Mucosa of rectum (tissue), 2 donors: ENCODE results near the gene SAMD4A.

Experiments used
- H3K27ac ChIP-seq, 2 donors: one replicate each; pipeline ENCODE4 v1.7.0; 2013; ENCODE audit warnings: inconsistent platforms in 2 of 2, low read depth in 2 of 2, low read length in 2 of 2
- H3K27me3 ChIP-seq, 2 donors: one replicate each; pipeline ENCODE4 v1.7.0; 2013; ENCODE audit warnings: low read length in 2 of 2; ENCODE audit not compliant: control insufficient read depth in 2 of 2, insufficient read depth in 2 of 2
- H3K36me3 ChIP-seq, 2 donors: one replicate each; pipeline ENCODE4 v1.7.0; 2013; ENCODE audit warnings: low read length in 2 of 2; ENCODE audit not compliant: control insufficient read depth in 2 of 2, insufficient read depth in 2 of 2
- H3K4me1 ChIP-seq, 2 donors: one replicate each; pipeline ENCODE4 v1.7.0; 2013; ENCODE audit warnings: low read length in 2 of 2, mild to moderate bottlenecking in 1 of 2; ENCODE audit not compliant: control insufficient read depth in 2 of 2, insufficient read depth in 2 of 2
- H3K4me3 ChIP-seq, 2 donors: one replicate each; pipeline ENCODE4 v1.7.0; 2013; ENCODE audit warnings: low read length in 2 of 2
- H3K9ac ChIP-seq, 2 donors: one replicate each; pipeline ENCODE4 v1.7.0; 2013; ENCODE audit warnings: low read length in 2 of 2, low read depth in 1 of 2, mild to moderate bottlenecking in 1 of 2
- H3K9me3 ChIP-seq, 2 donors: one replicate each; pipeline ENCODE4 v1.7.0; 2013; ENCODE audit warnings: low read length in 2 of 2; ENCODE audit not compliant: control insufficient read depth in 2 of 2
- donor health status: healthy.
- donor health status: Normal muscosa, but diverticular disease.

The SAMD4A gene

DNA sequence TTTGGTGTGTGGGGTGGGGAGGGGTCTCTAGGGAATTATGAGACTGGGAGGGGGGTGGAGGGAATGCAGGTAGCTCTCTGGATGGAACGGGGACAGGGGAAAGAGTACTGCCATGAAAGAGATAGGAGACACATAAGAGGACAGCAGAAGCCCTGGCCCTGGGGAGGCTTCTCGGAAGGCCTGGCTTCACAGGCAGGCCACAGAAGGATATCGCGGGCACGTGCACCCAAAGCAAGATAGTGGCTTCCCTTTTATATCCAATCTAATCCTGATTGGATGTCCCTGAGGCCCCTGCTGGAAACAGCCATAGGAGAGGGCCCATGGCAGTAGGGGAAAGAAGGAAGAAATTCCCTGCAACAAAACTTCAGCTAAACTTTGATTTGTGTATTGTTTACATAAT is 222.2 kb downstream of the SAMD4A start:
- Histone ChIP-seq H3K9me3 (no peaks in the 10 kb centered on the region), H3K4me1 (no peaks in the 10 kb centered on the region), H3K27me3 (no peaks in the 10 kb centered on the region), H3K36me3 (peaks cover 0 to 15% of the 10 kb centered on the region in 2 donors), H3K4me3 (no peak overlapping the region), H3K27ac (no peak overlapping the region), H3K9ac (no peak overlapping the region)

DNA sequence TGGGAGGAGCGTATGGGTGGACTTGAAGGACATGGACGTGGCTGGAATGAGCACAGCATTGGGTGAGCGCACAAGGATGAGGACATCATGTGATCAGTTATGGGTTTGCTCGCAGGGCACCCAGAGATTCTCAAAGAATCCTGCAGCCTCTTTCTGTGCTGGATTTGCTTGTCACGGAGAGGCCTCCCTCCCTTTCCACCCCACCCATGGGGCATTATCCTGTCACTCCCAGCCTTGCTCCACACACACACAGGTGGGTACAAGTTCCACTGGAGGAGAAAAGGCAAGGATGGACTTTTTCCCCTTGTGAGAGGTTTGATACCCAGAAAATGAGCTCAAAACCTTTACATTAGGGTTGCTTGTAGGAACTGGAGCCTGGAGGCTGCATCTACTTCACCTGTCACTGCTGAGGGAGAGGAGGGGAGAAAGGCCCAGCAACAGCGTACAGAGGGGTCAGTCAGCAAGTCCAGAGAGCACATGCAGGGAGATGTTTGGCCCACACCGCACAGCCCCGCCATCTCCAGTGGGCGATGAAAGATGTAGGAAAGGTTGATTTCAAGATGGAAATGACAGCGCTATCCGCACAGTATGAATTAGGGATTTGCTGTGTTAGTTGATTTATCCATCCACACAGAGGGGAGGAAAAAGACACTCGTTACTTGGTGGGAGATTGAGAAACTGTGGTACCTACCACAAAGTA is 223.0 kb downstream of the SAMD4A start:
- Histone ChIP-seq H3K27me3 (no peaks in the 10 kb centered on the region), H3K27ac (no peak overlapping the region), H3K4me3 (no peak overlapping the region), H3K4me1 (no peaks in the 10 kb centered on the region), H3K9me3 (no peaks in the 10 kb centered on the region), H3K9ac (no peak overlapping the region), H3K36me3 (peaks cover 0 to 11% of the 10 kb centered on the region in 2 donors)

- Histone ChIP-seq H3K4me3 (no peak overlapping the region), H3K9me3 (no peaks in the 10 kb centered on the region), H3K27ac (no peak overlapping the region), H3K4me1 (no peaks in the 10 kb centered on the region), H3K9ac (no peak overlapping the region), H3K36me3 (peaks cover 0 to 11% of the 10 kb centered on the region in 2 donors), H3K27me3 (no peaks in the 10 kb centered on the region)
Observed at GRCh38 chr14:54791001-54791400, 224.1 kb downstream of the SAMD4A start.

DNA sequence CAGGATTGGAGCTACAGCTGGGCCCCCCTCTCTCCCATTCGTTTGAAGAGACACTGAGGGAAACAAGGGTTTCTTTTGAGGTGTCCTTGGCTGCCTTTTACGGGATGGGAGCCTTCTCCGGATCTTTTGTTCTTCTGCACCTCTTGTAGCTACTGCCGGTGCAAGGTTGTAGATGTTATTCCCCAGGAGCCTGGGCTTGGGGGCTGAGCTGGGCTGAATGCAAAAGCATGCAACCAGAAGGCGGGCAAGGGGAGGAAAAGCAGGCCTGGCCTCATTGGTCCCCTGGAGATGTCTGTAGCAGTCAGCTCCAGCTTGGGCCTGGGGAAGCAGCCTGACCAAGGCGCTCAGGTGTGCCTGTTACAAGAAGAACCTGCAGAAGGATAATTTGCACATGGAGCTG is 225.4 kb downstream of the SAMD4A start:
- peaks cover 0 to 10% of the 10 kb centered on the region in 2 donors for H3K36me3 ChIP-seq
- H3K4me1 ChIP-seq = no peaks in the 10 kb centered on the region
- no peak overlapping the region for H3K9ac ChIP-seq
- no peak overlapping the region for H3K4me3 ChIP-seq
- H3K9me3 ChIP-seq = no peaks in the 10 kb centered on the region
- H3K27me3 ChIP-seq = no peaks in the 10 kb centered on the region
- no peak overlapping the region for H3K27ac ChIP-seq

DNA sequence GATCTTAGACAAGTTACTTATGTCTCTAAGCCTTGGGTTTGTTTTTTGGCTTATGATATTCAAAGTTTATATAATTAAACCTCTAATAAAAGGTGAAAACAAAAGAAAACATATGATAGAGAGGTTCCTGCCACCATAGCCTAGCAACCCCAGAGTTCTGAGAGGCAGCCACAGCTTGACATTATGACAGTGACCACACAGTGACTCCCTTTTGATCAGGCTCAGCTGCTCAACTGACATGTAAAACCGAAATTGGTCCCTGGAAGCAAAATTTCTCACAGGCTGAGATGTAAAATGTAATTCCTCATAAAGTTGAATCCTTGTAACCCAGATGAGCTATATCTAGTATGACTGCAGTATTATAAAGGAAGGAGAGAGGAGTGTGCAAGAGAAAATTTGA is 227.2 kb downstream of the SAMD4A start:
- Histone ChIP-seq H3K27me3 (peaks cover 0 to 3% of the 10 kb centered on the region in 2 donors), H3K36me3 (peaks cover 0 to 7% of the 10 kb centered on the region in 2 donors), H3K9me3 (no peaks in the 10 kb centered on the region), H3K9ac (no peak overlapping the region), H3K4me1 (no peaks in the 10 kb centered on the region), H3K27ac (no peak overlapping the region), H3K4me3 (no peak overlapping the region)

- Histone ChIP-seq H3K4me3 (no peak overlapping the region), H3K27ac (no peak overlapping the region), H3K9ac (no peak overlapping the region), H3K27me3 (peaks cover 0 to 3% of the 10 kb centered on the region in 2 donors), H3K36me3 (peaks cover 0 to 6% of the 10 kb centered on the region in 2 donors), H3K9me3 (no peaks in the 10 kb centered on the region), H3K4me1 (no peaks in the 10 kb centered on the region)
Observed at GRCh38 chr14:54794796-54795195, 227.9 kb downstream of the SAMD4A start.

DNA sequence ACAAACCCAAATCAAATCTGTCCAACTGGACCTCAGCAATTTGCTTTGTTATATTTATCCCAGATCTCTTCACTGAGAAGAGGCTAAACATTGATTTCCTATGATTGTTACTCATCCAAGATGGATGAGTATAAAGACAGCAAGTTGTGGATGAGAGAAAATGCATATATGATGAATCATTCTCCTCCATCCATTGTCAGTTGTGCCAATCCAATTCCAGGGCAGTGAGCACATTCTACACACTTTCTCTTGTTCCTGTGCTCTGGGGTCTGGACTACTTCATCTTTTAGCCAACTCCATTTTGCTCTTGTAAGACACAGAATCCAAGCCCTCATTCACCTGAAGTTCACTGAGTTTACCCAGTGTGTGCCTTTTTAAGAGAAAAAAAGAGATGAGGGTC is 230.0 kb downstream of the SAMD4A start:
- Histone ChIP-seq H3K4me1 (no peaks in the 10 kb centered on the region), H3K4me3 (no peak overlapping the region), H3K27me3 (peaks cover 0 to 3% of the 10 kb centered on the region in 2 donors), H3K9ac (no peak overlapping the region), H3K27ac (no peak overlapping the region), H3K9me3 (no peaks in the 10 kb centered on the region), H3K36me3 (no peaks in the 10 kb centered on the region)

DNA sequence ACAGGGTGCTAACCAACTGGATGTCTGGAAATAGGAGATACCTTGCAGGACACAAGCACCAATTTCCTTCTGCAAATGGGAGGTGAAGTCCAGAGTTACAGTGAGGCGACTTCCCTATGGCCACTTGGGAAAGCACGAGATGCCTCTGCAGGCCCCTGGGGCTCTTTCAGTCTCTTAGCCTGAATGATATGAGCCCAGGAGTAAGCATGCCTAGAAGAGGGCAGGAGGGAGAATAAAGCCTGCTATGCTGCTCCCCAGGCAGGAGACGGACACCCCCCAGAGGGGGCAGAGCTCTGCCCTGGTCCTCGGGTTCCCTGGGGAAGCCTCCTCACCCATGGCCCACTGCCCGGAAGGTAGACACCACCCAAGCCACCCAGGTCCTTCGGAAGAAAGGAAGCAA is 230.6 kb downstream of the SAMD4A start:
- no peak overlapping the region for H3K4me3 ChIP-seq
- peaks cover 0 to 3% of the 10 kb centered on the region in 2 donors for H3K27me3 ChIP-seq
- no peaks in the 10 kb centered on the region for H3K36me3 ChIP-seq

GRCh38 chr14:54797986-54798385 is 231.1 kb downstream of the SAMD4A start:
- no peak overlapping the region for H3K27ac ChIP-seq
- H3K9ac ChIP-seq = no peak overlapping the region
- H3K36me3 ChIP-seq = no peaks in the 10 kb centered on the region
- no peaks in the 10 kb centered on the region for H3K9me3 ChIP-seq
- H3K4me3 ChIP-seq = no peak overlapping the region
- H3K4me1 ChIP-seq = no peaks in the 10 kb centered on the region
- H3K27me3 ChIP-seq = peaks cover 0 to 3% of the 10 kb centered on the region in 2 donors

More for the DNA sequence above, 230.6 kb downstream of the SAMD4A start:
- Histone ChIP-seq H3K9ac (no peak overlapping the region), H3K9me3 (no peaks in the 10 kb centered on the region), H3K27ac (no peak overlapping the region), H3K4me1 (no peaks in the 10 kb centered on the region)

GRCh38 chr14:54798465-54799124 is 231.7 kb downstream of the SAMD4A start:
- H3K9ac ChIP-seq = no peak overlapping the region
- peaks cover 0 to 3% of the 10 kb centered on the region in 2 donors for H3K27me3 ChIP-seq
- H3K4me3 ChIP-seq = no peak overlapping the region
- H3K36me3 ChIP-seq = no peaks in the 10 kb centered on the region
- no peaks in the 10 kb centered on the region for H3K9me3 ChIP-seq
- no peak overlapping the region for H3K27ac ChIP-seq
- no peaks in the 10 kb centered on the region for H3K4me1 ChIP-seq
